ENCODE data around the gene TENT4B.

The TENT4B gene

GRCh38 chr16:50265716-50266336 is 112.7 kb downstream of the TENT4B start:
- H3K27ac ChIP-seq = no peak overlapping the region
- TF ChIP-seq ZFX (IDR thresholded peaks at IDR 0.05; ENCODE audit: borderline replicate concordance) (no peak), CTCF (IDR thresholded peaks at IDR 0.05) (no peak)

GRCh38 chr16:50266337-50267091 is 113.4 kb downstream of the TENT4B start, which contains the start of gene ADCY7:
Gene ADCY7, plus strand, starts transcription at chr16:50266551. Its CDS starts 21,629 bp downstream, at chr16:50288180.
- TF ChIP-seq CTCF (IDR thresholded peaks at IDR 0.05) (no peak), ZFX (IDR thresholded peaks at IDR 0.05; ENCODE audit: borderline replicate concordance) (no peak)
- H3K27ac ChIP-seq = no peak within 1 kb of the TSS

- no peak overlapping the region for H3K27ac ChIP-seq
- no peak for TF ChIP-seq ZFX (IDR thresholded peaks at IDR 0.05; ENCODE audit: borderline replicate concordance)
- TF ChIP-seq CTCF (IDR thresholded peaks at IDR 0.05) = no peak
Measured at GRCh38 chr16:50267151-50267631, 114.1 kb downstream of the TENT4B start.

GRCh38 chr16:50267651-50268050 is 114.5 kb downstream of the TENT4B start:
- no peak overlapping the region for H3K27ac ChIP-seq
- TF ChIP-seq CTCF (IDR thresholded peaks at IDR 0.05) = no peak
- TF ChIP-seq ZFX (IDR thresholded peaks at IDR 0.05; ENCODE audit: borderline replicate concordance) = no peak

- no peak overlapping the region for H3K27ac ChIP-seq
- TF ChIP-seq ZFX (IDR thresholded peaks at IDR 0.05; ENCODE audit: borderline replicate concordance) (no peak), CTCF (IDR thresholded peaks at IDR 0.05) (no peak)
Measured at GRCh38 chr16:50268352-50268751, 115.2 kb downstream of the TENT4B start.

- TF ChIP-seq CTCF (IDR thresholded peaks at IDR 0.05) (no peak), ZFX (IDR thresholded peaks at IDR 0.05; ENCODE audit: borderline replicate concordance) (no peak)
- no peak overlapping the region for H3K27ac ChIP-seq
Measured at GRCh38 chr16:50269061-50269705, 116.1 kb downstream of the TENT4B start.
